T-helper 2 cell treated with Interferon-gamma antibody and Interleukin-4, amounts not matched to agents 5 μg/mL and 100 μg/mL, for 36 hours (primary cell): Measurements from ENCODE around the gene KDM4B.
"Not testable (repeated sequence)": the region's sequence is repeated elsewhere in the genome, so short reads cannot be mapped to it uniquely, and the experiment has no call there.

Source experiments
- DNase-seq: peaks from one replicate; pipeline ENCODE4 v3.0.0; 2021; ENCODE audit warnings: low spot score
- H3K27ac Mint-ChIP-seq: one replicate; pipeline ENCODE4 v1.8.0; 2021; ENCODE audit warnings: mild to moderate bottlenecking, mixed read lengths
- H3K27me3 Mint-ChIP-seq: one replicate; pipeline ENCODE4 v1.8.0; 2021; ENCODE audit warnings: low read depth, mixed read lengths
- H3K36me3 Mint-ChIP-seq: one replicate; pipeline ENCODE4 v1.8.0; 2021; ENCODE audit warnings: low read depth, mixed read lengths
- H3K4me1 Mint-ChIP-seq: one replicate; pipeline ENCODE4 v1.8.0; 2021; ENCODE audit warnings: low read depth, mixed read lengths
- H3K4me3 Mint-ChIP-seq: one replicate; pipeline ENCODE4 v1.8.0; 2022; ENCODE audit warnings: mild to moderate bottlenecking, moderate library complexity, mixed read lengths
- H3K9me3 Mint-ChIP-seq: one replicate; pipeline ENCODE4 v1.8.0; 2021; ENCODE audit warnings: mixed read lengths

Gene KDM4B

GRCh38 chr19:5020368-5020767 lies 51.5 kb downstream of the KDM4B start:
- Mint-ChIP-seq H3K27ac (no peak overlapping the region), H3K27me3 (no peaks in the 10 kb centered on the region), H3K4me1 (no peaks in the 10 kb centered on the region), H3K9me3 (no peaks in the 10 kb centered on the region), H3K36me3 (peaks cover 6% of the 10 kb centered on the region), H3K4me3 (no peak overlapping the region)
- no peak for DNase-seq

- no peak overlapping the region for H3K27ac Mint-ChIP-seq
- H3K4me1 Mint-ChIP-seq, result no peaks in the 10 kb centered on the region
- no peaks in the 10 kb centered on the region for H3K9me3 Mint-ChIP-seq
- no peak overlapping the region for H3K4me3 Mint-ChIP-seq
- H3K36me3 Mint-ChIP-seq, result peaks cover 6% of the 10 kb centered on the region
- H3K27me3 Mint-ChIP-seq, result no peaks in the 10 kb centered on the region
- no peak for DNase-seq
Observed at GRCh38 chr19:5021046-5021445, 52.1 kb downstream of the KDM4B start.

GRCh38 chr19:5022066-5022860 lies 53.4 kb downstream of the KDM4B start:
- no peak for DNase-seq
- H3K27me3 Mint-ChIP-seq, result no peaks in the 10 kb centered on the region
- no peak overlapping the region for H3K4me3 Mint-ChIP-seq
- no peak overlapping the region for H3K27ac Mint-ChIP-seq
- peaks cover 3% of the 10 kb centered on the region for H3K36me3 Mint-ChIP-seq
- H3K4me1 Mint-ChIP-seq, result no peaks in the 10 kb centered on the region
- no peaks in the 10 kb centered on the region for H3K9me3 Mint-ChIP-seq

GRCh38 chr19:5023128-5023571 lies 54.2 kb downstream of the KDM4B start:
- H3K9me3 Mint-ChIP-seq, result no peaks in the 10 kb centered on the region
- H3K27ac Mint-ChIP-seq, result no peak overlapping the region
- no peak for DNase-seq
- no peaks in the 10 kb centered on the region for H3K4me1 Mint-ChIP-seq
- peaks cover 3% of the 10 kb centered on the region for H3K36me3 Mint-ChIP-seq
- H3K27me3 Mint-ChIP-seq, result no peaks in the 10 kb centered on the region
- no peak overlapping the region for H3K4me3 Mint-ChIP-seq

- DNase-seq, result no peak
- H3K4me3 Mint-ChIP-seq, result no peak overlapping the region
Observed at GRCh38 chr19:5024282-5024681, 55.4 kb downstream of the KDM4B start.

GRCh38 chr19:5025027-5025426 lies 56.1 kb downstream of the KDM4B start:
- Mint-ChIP-seq H3K4me1 (no peaks in the 10 kb centered on the region), H3K9me3 (no peaks in the 10 kb centered on the region), H3K27me3 (no peaks in the 10 kb centered on the region), H3K36me3 (peaks cover 3% of the 10 kb centered on the region), H3K27ac (no peak overlapping the region), H3K4me3 (no peak overlapping the region)
- DNase-seq, result no peak

More at GRCh38 chr19:5024282-5024681, 55.4 kb downstream of the KDM4B start:
- peaks cover 3% of the 10 kb centered on the region for H3K36me3 Mint-ChIP-seq
- H3K9me3 Mint-ChIP-seq, result no peaks in the 10 kb centered on the region
- H3K27me3 Mint-ChIP-seq, result no peaks in the 10 kb centered on the region
- H3K27ac Mint-ChIP-seq, result no peak overlapping the region
- H3K4me1 Mint-ChIP-seq, result no peaks in the 10 kb centered on the region

GRCh38 chr19:5026706-5027273 lies 57.9 kb downstream of the KDM4B start:
- no peaks in the 10 kb centered on the region for H3K27me3 Mint-ChIP-seq
- DNase-seq, result no peak
- no peaks in the 10 kb centered on the region for H3K9me3 Mint-ChIP-seq
- no peak overlapping the region for H3K27ac Mint-ChIP-seq
- H3K4me1 Mint-ChIP-seq, result peaks cover 2% of the 10 kb centered on the region
- no peaks in the 10 kb centered on the region for H3K36me3 Mint-ChIP-seq
- no peak overlapping the region for H3K4me3 Mint-ChIP-seq

- Mint-ChIP-seq H3K4me1 (peaks cover 2% of the 10 kb centered on the region), H3K4me3 (no peak overlapping the region), H3K9me3 (no peaks in the 10 kb centered on the region), H3K27me3 (no peaks in the 10 kb centered on the region), H3K36me3 (no peaks in the 10 kb centered on the region), H3K27ac (no peak overlapping the region)
- DNase-seq, result no peak
Observed at GRCh38 chr19:5028229-5028886, 59.4 kb downstream of the KDM4B start.

GRCh38 chr19:5029596-5029995 lies 60.7 kb downstream of the KDM4B start:
- not testable (repeated sequence) for H3K27ac Mint-ChIP-seq, H3K4me1 Mint-ChIP-seq, H3K4me3 Mint-ChIP-seq, H3K9me3 Mint-ChIP-seq, H3K27me3 Mint-ChIP-seq, H3K36me3 Mint-ChIP-seq
- DNase-seq, result peak; percentile 46

GRCh38 chr19:5030136-5030820 lies 61.4 kb downstream of the KDM4B start:
- Mint-ChIP-seq H3K9me3 (no peaks in the 10 kb centered on the region), H3K27me3 (no peaks in the 10 kb centered on the region), H3K4me3 (no peak overlapping the region), H3K27ac (peak overlapping the region; percentile 41), H3K4me1 (peaks cover 2% of the 10 kb centered on the region), H3K36me3 (peaks cover 3% of the 10 kb centered on the region)
- DNase-seq, result no peak

GRCh38 chr19:5030822-5031221 lies 61.9 kb downstream of the KDM4B start:
- Mint-ChIP-seq H3K27ac (no peak overlapping the region), H3K9me3 (no peaks in the 10 kb centered on the region), H3K36me3 (peaks cover 3% of the 10 kb centered on the region), H3K4me3 (no peak overlapping the region), H3K27me3 (no peaks in the 10 kb centered on the region), H3K4me1 (peaks cover 2% of the 10 kb centered on the region)
- DNase-seq, result no peak

- no peak overlapping the region for H3K4me3 Mint-ChIP-seq
- H3K27ac Mint-ChIP-seq, result no peak overlapping the region
- H3K4me1 Mint-ChIP-seq, result peaks cover 2% of the 10 kb centered on the region
- no peaks in the 10 kb centered on the region for H3K27me3 Mint-ChIP-seq
- H3K36me3 Mint-ChIP-seq, result peaks cover 3% of the 10 kb centered on the region
- no peaks in the 10 kb centered on the region for H3K9me3 Mint-ChIP-seq
- peak; percentile 67 for DNase-seq
Observed at GRCh38 chr19:5031231-5032100, 62.6 kb downstream of the KDM4B start.
